GM19452 (cell line): ENCODE data around the gene MVD.
"Not testable (repeated sequence)": the region's sequence is repeated elsewhere in the genome, so short reads cannot be mapped to it uniquely, and the experiment has no call there.

Experiments used
- ATAC-seq: cut with Tn5 transposase; IDR thresholded peaks from one replicate; pipeline ENCODE4 v1.9.1; 2021; ENCODE audit not compliant: unreplicated experiment

The MVD gene

DNA sequence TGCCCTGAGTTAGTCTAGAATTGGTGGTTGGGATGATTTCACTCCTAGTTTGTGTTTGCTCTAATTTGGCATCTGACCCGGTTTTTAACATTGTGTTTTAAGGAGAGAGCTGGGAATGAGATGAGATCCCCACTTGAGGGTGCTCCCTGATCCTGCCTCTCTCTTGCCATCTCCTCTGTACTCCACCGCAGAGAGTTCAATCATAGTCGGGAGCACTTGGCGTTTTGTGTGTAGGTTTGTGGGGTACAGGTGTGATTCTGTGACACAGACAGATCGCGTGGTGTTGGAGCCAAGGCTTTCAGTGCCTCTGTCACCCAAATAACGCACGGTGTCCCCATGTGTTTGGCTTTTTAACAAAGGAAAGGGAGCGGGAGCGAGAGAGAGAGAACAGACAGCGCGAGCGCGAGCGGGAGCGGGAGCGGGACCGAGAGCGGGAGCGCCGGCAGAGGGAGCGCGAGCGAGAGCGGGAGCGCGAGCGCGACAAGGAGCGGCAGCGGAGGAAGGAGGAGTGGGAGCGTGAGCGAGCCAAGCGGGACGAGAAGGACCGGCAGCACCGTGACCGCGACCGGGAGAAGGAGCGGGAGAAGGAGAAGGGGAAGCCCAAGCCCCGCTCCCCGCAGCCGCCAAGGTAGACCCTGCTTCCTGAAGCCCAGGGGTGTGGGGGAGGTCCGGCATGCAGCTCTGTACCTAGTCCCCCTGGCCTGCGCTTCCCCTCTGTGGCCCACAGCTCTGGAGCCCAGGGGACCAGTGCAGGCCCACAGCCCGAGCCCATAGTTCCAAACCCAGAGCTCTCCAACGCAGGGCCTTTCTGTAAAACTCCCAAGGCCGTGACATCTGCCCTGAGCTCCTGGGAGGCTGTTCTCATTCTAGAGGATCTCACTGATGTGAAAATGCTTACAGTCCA lies 51.7 kb downstream of the MVD start:
- no peak for ATAC-seq

GRCh38 chr16:88610080-88610479 lies 52.8 kb downstream of the MVD start:
- ATAC-seq: no peak

DNA sequence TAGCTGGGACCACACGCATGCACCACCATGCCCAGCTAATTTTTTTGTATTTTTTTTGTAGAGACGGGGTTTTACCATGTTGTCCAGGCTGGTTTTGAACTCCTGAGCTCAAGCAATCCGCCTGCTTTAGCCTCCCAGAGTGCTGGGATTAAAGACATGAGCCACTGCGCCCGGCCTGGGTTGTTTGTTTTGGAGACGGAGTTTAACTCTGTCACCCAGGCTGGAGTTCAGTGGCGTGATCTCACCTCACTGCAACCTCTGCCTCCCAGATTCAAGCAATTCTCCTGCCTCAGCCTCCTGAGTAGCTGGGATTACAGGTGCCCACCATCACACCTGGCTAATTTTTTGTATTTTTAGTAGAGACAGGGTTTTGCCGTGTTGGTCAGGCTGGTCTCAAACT lies 53.5 kb downstream of the MVD start:
- ATAC-seq: not testable (repeated sequence)

DNA sequence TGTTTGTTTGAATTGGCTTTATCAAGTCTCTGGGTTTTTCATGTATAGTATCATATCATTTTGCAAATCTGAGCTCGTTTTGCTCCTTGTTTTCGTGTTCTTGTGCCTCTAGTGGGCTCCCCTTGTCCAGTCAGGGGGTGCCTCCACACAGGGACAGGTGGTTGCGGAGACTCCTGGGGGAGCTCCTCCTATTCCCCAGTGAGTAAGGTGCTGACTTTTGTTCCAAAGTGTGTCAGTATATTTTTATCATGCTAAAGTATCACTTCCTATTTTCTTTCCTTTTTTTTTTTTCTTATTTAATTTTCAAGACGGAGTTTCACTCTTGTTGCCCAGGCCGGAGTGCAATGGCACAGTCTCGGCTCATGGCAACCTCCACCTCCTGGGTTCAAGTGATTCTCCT lies 54.8 kb downstream of the MVD start:
- ATAC-seq: no peak

DNA sequence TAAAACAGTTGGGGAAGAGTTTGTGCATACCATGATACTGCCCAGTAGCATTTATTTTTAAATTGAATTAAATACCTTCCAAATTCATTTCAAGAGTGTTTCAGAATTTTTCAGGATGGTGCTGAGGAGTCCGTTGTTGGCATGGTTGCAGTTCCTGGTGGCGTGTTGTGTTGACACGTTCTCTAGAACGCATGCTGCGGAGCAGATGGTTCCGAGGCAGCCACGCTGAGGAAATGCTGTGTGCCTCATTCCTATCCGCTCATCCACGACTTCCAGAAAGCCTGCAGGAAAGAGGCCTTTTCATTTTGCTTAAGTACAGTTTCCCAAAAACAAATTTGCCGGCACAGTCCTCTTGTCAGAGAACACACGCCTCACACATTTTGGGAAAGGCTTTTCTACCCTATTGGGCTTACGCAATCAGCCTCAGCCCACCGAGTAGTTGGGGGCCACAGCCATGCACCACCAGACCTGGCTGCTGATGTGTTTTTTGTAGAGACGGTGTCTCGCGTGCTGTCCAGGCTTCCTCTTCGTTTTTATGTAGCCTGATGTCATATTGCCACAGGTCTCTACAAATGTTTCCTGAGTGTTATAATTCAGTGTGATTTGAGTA lies 56.6 kb downstream of the MVD start:
- ATAC-seq: no peak

- ATAC-seq: no peak
Measured at GRCh38 chr16:88605186-88606147, 57.4 kb downstream of the MVD start.

DNA sequence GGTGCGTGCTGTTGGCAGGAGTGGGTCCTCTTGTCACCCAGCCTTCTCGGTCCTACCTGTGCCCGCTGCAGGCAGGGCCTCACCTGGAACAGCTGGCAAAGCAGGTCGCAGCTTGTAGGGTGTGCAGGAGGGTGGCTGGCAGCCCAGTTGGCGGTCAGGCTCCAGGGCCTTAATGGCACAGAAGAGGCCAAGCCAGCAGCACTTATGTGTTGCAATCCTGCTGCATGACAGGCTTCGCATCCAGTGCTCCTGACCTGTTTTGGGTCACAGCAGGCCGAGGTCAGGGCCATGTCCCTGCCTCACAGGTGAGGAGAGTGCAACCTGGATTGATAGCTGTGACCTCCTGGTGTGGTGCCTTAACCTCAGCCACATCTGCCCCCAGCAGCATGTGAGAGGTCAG lies 60.8 kb downstream of the MVD start:
- ATAC-seq: no peak
